Measurements from ENCODE around the gene AMPD2.
A peak's percentile ranks its signal among the peaks of the same experiment; 100 is the strongest.

Gene AMPD2

DNA sequence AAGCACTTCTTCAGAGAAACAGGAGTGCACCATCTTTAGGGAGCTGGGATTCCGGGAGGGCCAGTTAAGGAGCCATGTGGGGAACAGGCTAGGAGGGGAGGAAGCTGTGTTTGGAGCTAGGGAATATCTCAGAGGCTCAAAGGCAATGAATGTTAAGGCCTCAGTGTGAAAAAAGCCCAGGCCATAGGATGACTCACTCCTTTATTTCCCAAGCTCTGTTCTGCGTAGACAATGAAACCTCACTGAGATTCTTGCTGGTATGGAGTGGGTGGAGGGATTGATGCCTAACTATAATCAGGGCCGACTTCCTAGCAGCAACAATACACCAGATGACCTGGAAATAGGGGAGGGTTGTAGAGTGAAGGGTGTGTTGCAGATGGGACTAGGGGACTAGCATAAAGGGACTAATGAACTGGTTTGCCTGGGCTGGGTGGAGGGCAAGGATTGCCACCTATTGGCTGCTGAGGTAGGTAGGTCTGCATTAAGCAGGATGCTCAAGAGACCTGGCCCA lies 2.3 kb upstream of the AMPD2 start:
- DNase-seq (ENCODE audit: low spot score): peak; percentile 93

DNA sequence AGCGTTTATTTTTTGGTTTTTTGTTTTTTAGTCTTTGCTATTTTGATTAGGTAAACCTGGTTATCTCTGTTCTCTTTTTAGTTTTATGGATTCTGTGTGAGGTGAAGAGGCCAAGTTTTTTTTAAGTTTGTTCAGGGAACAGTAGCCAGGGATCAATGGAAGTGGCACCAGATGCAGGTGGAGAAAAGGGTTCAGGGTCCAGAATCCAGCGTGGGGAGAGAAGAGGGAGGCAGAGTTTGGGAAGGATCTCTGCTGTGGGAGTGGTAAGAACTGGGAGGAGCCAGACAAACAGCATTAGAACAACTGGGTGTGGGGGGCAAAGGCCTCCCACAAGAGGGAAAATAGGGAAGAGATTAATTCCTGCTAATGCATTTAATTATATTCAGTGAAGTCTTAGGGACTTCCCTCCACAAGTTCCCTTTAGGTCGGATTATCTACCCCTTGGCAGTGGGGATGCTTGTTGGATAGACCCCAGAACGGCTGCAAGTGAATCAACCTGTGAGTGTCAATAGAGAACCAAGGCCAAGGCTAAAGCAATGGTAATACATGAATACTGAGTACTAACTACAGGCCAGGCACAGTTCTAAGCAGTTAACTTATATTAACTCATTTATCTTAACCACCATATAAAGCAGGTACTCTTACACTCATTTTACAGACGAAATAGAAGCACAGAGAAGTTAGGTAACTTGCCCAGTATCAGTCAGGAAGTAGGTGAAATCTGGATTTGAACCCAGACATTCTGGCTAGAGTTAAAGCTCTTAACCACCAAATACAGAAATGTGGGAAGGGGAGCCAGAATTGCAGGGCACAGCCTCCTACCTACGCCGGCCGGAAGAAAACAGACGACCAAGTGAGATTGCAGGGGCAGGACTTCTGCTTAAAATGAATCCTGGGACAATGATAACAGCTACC lies 719 bp upstream of the AMPD2 start:
- DNase-seq (ENCODE audit: low spot score): no peak

DNA sequence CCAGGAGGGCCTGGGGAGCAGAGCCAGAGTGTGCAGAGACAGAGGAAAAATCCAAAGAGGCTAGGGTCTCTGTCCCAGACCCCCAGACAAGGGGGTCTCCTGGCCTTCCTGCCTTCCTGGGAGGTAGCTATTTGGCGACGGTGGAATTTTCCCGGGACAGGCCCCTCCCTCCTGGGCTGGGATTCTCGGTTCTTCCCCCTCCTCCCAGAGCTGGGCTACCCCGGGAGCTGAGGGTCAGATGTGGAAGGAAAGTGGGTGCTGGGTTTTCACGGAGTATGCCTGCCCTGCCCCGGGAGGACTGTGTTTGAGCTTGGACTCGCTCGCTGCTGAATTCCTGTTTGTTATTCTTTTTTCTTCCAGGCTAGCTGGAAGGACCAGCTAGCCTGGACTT lies 759 bp downstream of the AMPD2 start:
- DNase-seq (ENCODE audit: low spot score): no peak

DNA sequence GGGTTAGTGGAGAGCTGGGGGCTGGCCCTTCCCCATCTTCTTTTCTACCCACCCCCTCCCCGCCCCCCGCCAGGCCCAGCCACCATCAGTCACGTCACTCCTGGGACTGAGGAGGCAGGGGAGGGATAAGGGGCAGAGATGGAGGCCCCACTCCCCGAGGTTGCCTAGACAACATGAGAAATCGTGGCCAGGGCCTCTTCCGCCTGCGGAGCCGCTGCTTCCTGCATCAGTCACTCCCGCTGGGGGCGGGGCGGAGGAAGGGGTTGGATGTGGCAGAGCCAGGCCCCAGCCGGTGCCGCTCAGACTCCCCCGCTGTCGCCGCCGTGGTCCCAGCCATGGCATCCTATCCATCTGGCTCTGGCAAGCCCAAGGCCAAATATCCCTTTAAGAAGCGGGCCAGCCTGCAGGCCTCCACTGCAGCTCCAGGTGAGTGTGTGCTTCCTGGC lies 1.2 kb downstream of the AMPD2 start:
- peak; percentile 96 for DNase-seq (ENCODE audit: low spot score)

DNA sequence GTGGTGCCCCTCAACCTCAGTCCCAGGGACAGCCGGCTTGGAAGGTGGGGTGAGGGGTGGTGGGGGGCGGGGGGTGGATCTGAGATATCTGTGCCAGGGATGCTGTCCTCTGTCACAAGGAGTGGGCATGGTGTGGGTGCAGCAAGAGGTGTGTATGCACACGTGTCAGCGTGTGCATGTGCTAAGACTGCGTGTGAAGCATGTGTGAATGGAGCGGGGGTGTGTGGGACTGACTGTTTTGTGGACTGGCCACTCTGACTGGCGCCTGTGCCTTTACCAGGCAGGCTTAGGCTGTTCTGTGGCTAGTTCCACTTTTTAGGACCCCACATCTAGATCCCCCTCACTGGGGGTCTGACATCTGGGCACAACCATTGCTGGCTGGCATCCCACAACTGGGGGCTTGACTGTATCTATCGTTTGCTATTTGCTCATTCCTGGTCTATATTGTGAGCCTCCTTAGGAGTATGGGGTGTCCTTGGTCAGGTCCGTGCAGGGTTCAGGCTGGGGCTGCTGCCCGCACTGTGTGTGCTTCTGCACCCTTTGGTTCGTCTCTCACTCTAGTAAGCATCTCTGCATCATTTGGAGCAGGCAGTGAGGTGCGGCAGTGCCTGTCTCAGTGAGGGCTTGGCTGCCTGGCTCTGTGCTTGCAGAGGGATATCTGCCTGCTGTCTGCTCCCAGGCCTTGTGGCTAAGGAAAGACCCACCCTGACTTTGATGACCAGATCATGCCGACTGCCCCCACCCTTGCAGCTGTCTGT lies 1.9 kb downstream of the AMPD2 start:
- no peak for DNase-seq (ENCODE audit: low spot score)

DNA sequence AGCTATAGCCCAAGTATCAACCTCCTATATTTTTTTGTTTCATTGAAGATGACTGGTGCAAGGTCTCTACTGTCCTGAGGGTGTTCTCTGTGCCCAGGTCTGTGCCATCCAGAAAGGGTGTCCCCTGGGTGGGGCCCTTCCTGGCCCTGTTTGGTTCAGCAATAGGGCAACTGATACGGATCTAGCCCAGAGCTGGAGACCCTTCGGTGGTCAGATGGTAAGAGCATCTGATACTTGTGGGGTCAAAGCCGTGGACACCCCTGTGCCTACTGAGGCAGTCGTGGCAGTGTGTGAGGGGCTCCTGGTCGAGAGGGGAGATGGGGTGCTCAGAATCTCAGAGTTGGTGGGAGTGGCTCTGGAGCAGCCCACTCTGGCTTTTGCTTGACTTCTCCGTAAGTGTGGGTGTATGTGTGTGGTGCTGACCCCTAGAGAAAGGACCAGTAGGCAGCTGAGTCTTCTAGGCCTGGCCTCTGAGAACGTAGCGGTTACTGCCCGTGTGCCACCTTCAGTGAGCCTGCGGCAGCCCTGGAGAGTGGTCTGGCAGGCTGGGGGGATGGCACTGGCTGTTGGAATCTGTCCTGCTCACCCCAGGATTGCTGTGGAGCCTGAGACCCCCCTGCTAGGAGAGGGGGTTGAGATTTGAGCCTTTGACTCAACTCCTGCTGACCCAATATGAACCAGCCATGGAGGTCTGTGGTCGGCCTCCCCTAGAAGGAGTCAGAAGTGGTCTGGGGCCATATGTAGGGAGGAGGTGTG lies 2.7 kb downstream of the AMPD2 start:
- no peak for DNase-seq (ENCODE audit: low spot score)

DNA sequence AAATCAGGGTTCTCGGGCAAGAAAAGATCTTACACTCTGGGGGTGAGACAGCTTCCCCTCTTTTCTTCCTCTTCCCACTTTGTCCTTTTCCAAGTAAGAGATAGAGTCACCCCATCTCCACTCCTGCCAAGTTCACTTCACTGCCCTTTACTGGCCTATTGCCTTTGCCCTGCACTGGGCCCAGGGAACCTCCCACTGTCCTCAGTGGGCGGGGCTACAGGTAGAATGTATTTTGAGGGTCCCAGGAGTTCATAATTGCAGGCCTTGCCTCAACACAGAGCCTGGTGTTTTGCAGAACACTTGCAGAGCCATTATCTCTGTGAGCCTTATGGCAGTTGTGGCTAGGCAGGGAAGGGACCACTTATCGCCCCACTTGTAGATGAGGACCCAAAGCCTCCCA lies 3.3 kb downstream of the AMPD2 start:
- DNase-seq (ENCODE audit: low spot score): no peak

DNA sequence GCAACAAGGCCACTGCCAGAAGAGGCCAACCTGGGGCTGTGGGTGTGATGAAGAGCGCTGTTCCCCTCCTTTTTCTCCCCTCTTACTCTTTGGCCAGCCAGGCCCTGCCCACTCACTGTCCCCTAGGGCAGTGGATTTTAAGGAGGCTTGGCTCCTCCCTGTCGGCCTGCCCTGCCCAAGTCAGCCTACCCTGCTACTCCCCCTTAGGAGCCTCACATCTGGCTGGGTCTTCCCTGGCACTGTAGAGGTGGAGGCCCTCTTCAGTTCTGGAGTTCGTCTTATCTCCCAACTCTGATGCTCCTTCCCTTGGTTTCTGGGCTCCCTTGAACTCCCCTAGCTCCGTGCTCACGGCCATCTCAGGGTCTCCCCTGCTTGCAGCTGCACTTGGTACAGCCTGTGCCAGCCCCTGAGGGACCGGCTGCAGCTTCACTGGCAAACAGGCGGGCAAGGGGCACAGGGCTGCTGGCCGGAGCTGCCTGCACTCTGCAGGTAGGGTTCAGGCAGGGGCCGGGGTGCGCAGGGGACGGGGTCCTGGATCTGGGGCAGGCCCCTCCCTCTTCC lies 4.0 kb downstream of the AMPD2 start:
- no peak for DNase-seq (ENCODE audit: low spot score)

DNA sequence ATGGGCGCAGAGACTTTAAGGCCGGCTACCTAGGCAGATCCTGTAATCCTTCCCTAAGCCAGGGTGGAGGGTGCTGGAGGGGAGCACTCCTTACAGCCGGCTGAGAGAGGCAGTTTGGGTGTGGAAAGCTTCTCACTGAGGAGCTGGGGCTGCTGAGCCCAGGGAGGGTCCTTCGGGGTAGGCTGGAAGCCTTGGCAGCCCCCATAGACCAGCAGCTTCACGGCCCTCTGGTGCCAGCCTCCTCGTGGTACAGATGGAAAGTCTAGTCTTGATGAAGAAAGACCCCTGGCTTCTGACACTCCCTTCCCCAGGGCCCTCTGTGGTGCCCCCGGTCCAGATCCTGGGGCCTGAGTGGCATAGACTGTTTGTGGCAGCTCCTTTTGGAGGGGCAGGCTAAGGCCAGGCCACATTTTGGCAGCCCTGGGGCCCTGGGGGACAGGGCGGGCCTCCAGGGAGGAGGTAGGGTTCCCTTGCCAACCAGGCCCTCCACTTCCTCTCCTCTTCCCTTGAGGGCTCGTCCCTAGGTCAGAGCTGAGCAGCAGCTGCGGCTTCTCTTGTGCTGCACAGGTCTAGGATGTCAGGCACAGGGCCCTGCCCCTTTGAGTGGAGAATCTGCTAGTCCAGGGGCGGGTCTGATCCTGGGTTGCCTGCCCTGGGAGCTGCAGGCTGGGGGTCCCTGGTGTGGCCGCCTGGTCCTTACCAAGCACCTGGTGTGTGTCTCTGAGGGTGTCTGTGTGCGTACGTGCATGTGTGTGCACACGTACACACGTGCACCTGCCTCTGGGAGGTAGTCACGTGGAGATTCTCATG lies 4.8 kb downstream of the AMPD2 start:
- DNase-seq (ENCODE audit: low spot score): no peak

DNA sequence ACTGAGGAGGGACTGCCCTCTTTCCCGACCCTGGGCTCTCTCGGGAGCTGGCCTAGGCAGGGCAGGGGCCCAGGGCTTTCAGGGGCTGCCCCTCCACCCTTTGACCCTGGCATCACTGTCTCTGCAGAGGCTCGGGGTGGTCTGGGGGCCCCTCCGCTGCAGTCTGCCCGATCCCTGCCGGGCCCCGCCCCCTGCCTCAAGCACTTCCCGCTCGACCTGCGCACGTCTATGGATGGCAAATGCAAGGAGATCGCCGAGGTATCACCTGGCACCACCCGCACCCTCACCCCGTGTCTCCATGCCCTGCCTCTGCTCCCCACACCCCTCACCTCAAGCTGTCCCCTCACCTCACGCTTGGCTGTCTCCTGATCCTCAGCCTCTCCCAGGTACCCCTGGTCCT lies 5.5 kb downstream of the AMPD2 start:
- no peak for DNase-seq (ENCODE audit: low spot score)

DNA sequence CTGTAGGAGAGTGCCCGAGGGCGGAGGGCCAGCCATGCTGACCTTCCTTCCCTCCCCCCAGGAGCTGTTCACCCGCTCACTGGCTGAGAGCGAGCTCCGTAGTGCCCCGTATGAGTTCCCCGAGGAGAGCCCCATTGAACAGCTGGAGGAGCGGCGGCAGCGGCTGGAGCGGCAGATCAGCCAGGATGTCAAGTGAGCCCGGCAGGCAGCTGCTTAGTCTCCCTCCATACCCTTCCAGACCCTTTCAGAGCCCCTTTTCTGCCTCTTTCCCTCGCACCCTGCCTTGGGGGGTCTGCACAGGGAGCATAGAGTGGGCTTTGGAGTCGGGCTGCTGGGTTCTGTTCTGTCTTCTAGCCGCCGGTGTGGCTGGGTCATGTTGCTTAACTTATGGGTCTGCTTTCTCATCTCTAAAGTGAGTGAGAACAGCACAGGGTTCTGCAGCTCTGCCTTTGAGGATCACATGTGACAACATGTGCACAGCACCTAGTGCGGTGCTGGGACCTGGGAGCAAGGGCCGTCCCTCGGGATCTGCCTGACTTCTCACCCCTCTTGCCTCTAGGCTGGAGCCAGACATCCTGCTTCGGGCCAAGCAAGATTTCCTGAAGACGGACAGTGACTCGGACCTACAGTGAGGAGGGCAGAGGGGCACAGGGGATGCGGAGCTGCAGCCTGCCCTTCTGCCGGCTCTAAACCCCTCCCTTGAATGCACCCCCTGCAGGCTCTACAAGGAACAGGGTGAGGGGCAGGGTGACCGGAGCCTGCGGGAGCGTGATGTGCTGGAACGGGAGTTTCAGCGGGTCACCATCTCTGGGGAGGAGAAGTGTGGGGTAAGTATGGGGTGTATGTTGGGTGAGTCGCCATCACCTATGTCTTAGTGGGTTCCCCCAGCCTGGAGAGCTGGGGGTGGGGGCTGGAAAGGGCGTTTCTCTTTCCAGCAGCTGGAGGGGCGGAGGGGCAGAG lies 6.2 kb downstream of the AMPD2 start:
- DNase-seq (ENCODE audit: low spot score): no peak

DNA sequence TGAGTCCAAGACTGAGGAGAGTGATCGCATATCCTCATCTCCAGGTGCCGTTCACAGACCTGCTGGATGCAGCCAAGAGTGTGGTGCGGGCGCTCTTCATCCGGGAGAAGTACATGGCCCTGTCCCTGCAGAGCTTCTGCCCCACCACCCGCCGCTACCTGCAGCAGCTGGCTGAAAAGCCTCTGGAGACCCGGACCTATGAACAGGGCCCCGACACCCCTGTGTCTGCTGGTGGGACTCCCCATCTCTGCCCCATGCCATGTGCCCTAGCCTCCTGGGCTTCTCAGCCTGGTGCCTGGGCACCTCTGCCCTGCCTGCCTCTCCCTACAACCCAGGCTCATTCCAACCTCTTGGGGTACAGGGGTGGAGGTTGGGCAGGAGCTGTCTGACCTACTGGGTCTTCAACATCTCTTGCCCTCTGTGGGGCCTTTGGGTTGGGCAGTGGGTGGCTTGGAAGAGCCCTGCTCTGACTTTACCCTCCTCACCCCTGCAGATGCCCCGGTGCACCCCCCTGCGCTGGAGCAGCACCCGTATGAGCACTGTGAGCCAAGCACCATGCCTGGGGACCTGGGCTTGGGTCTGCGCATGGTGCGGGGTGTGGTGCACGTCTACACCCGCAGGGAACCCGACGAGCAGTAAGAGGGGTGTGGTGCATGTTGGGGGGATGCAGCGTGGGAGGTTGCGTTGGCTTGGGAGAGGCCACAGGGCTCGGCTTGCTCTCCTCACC lies 7.2 kb downstream of the AMPD2 start:
- DNase-seq (ENCODE audit: low spot score): no peak

DNA sequence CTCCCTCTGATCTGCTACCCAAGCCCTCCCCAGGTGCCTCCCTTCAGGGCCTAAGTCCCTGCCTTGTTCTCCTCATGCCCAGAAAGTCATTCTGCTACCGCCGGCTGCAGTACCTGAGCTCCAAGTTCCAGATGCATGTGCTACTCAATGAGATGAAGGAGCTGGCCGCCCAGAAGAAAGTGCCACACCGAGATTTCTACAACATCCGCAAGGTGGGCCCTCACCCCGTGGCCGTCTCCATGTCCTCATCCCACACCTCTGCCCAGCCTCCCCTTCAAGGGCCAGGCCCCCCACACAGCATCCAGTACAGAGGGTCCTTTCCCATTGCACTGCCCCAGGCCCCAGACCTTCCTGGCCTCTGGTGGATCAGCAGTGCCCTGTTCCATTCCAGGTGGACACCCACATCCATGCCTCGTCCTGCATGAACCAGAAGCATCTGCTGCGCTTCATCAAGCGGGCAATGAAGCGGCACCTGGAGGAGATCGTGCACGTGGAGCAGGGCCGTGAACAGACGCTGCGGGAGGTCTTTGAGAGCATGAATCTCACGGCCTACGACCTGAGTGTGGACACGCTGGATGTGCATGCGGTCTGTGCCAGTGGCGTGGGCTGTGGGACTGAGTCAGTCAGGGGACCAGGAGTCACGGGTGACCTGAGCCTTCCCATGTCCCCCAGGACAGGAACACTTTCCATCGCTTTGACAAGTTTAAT lies 8.2 kb downstream of the AMPD2 start:
- DNase-seq (ENCODE audit: low spot score): no peak

DNA sequence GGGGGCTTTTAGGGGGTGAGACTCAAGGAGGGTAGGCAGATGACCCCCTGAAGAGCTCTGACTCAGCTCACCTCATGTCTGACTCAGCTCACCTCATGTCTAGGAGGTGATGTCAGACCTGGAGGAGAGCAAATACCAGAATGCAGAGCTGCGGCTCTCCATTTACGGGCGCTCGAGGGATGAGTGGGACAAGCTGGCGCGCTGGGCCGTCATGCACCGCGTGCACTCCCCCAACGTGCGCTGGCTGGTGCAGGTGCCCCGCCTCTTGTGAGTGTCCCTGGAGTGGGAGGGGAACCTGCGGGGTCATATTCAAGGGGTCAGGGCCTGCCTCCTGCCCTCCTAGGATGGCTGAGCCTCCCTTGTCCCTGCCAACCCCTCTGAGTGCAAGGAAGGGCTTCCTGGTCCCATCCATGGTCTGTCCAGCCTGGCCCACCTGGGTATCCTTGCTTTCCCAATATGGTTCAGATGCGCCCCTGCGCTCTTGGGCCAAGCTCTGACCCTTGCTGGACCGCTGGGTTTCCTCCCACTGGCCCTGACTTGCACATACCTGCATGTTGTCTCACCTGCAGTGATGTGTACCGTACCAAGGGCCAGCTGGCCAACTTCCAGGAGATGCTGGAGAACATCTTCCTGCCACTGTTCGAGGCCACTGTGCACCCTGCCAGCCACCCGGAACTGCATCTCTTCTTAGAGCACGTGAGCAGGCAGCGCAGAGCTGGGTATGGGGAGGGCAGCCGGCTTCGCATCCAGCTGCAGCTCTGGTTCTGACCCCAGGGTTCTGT lies 9.1 kb downstream of the AMPD2 start:
- no peak for DNase-seq (ENCODE audit: low spot score)

DNA sequence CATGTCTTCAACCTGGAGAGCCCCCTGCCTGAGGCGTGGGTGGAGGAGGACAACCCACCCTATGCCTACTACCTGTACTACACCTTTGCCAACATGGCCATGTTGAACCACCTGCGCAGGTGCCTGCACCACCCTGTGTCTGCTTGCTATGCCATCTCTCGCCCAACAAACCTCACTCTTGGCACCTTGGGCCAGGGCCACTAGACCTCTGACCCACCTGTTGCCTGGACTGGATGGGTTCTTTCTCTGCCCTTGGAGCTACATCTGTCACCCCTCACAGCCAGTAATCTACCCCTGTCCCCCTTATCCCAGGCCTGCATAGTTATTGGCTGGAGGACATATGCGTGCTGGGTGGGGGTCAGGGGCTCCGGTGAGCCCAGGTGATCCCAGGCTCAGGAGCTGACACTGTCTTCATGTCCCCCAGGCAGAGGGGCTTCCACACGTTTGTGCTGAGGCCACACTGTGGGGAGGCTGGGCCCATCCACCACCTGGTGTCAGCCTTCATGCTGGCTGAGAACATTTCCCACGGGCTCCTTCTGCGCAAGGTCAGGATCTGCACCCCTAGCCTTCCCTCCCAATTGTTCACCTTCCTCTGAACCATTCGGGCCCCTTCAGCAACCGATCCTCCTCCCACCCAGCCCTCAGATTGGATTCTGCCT lies 9.9 kb downstream of the AMPD2 start:
- DNase-seq (ENCODE audit: low spot score): no peak

DNA sequence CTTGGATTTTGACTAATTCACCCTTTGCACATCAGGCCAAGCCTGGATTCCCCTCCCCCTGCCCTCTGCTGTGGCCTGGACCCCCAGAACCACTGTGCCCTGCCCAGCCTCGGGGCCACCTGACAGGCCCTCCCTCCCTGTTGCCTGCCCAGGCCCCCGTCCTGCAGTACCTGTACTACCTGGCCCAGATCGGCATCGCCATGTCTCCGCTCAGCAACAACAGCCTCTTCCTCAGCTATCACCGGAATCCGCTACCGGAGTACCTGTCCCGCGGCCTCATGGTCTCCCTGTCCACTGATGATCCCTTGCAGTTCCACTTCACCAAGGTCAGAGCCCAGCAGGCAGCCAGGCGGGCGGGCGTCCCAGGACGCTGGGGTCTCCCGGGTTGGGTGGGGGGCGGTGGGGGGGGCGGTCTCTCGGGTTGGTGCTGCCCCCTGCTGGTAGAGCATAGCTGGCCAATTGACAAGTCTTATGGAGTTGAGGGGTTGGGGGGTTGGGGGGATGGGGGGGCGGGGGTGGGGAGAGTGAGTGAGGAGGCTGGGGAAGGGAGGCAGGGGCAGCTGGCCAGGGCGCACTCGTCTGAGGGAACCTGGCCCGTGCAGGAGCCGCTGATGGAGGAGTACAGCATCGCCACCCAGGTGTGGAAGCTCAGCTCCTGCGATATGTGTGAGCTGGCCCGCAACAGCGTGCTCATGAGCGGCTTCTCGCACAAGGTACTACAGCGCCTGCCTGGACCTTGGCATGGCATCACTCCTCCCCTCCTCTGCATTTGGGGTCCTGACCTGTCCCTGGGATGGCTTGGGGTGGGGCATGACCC lies 10.7 kb downstream of the AMPD2 start:
- no peak for DNase-seq (ENCODE audit: low spot score)

Measured in kidney capillary endothelial cell (primary cell).